GM12892 (cell line): ENCODE data around the gene ELP4.

Experiments used
- POLR2A ChIP-seq: IDR thresholded peaks from 2 replicates; pipeline ENCODE4 v1.6.1; 2011; ENCODE audit warnings: low read depth, low read length, control low read depth
- POLR2AphosphoS5 ChIP-seq: IDR thresholded peaks from 2 replicates; pipeline ENCODE4 v1.6.1; 2011; ENCODE audit warnings: low read depth, low read length, control low read depth
- TAF1 ChIP-seq: IDR thresholded peaks from 2 replicates; pipeline ENCODE4 v1.6.1; 2011; ENCODE audit warnings: low read depth, mild to moderate bottlenecking, control low read depth, low read length, borderline replicate concordance

GRCh38 chr11:31725176-31725575 is 215.6 kb downstream of the ELP4 start:
- no peak for TF ChIP-seq POLR2AphosphoS5
- TF ChIP-seq POLR2A: no peak
- TF ChIP-seq TAF1: no peak
